Neural progenitor cell (in vitro differentiated cells): ENCODE data around the gene TUBB3. TPM values are rescaled to one million over a fixed set of nuclear protein-coding genes. Genes with fewer than 3 reads are reported as not detected.

Experiments
- DNase-seq: peaks from one replicate; pipeline ENCODE4 v3.0.0-alpha.2; 2016; ENCODE audit warnings: low spot score
- H2AFZ ChIP-seq: fragments of 200-600 bp; sonication (generic); replicated peaks from 2 replicates; pipeline ENCODE4 v1.6.1; 2016; ENCODE audit warnings: antibody characterized with exemption
- H3F3A ChIP-seq: fragments of 200-600 bp; sonication (generic); 2 replicates; pipeline ENCODE4 v1.6.1; 2016; ENCODE audit warnings: antibody characterized with exemption, low read depth
- H3K27ac ChIP-seq: fragments of 200-600 bp; sonication (generic); 2 replicates; pipeline ENCODE4 v1.5.1; 2016; ENCODE audit warnings: mild to moderate bottlenecking
- H3K27me3 ChIP-seq: fragments of 200-600 bp; sonication (generic); 2 replicates; pipeline ENCODE4 v1.6.1; 2016; ENCODE audit warnings: mild to moderate bottlenecking, moderate library complexity
- H3K36me3 ChIP-seq: fragments of 200-600 bp; sonication (generic); 2 replicates; pipeline ENCODE4 v1.5.1; 2016
- H3K4me1 ChIP-seq: fragments of 200-600 bp; sonication (generic); 2 replicates; pipeline ENCODE4 v1.6.1; 2016; ENCODE audit warnings: mixed run types
- H3K4me2 ChIP-seq: fragments of 200-600 bp; sonication (generic); 2 replicates; pipeline ENCODE4 v1.6.1; 2016
- H3K4me3 ChIP-seq: fragments of 200-600 bp; sonication (generic); 2 replicates; pipeline ENCODE4 v1.5.1; 2016
- H3K79me2 ChIP-seq: fragments of 200-600 bp; sonication (generic); 2 replicates; pipeline ENCODE4 v1.6.1; 2016; ENCODE audit warnings: low read depth
- H3K9ac ChIP-seq: fragments of 200-600 bp; sonication (generic); 2 replicates; pipeline ENCODE4 v1.6.1; 2016
- H3K9me3 ChIP-seq: fragments of 200-600 bp; sonication (generic); 2 replicates; pipeline ENCODE4 v1.5.1; 2016; ENCODE audit warnings: low read depth
- H4K20me1 ChIP-seq: fragments of 200-600 bp; sonication (generic); 2 replicates; pipeline ENCODE4 v1.6.1; 2016; ENCODE audit warnings: low read depth
- H3K27ac Mint-ChIP-seq: 3 replicates; pipeline ENCODE4 v1.8.0; 2021; ENCODE audit warnings: mixed read lengths
- H3K27me3 Mint-ChIP-seq: 2 replicates; pipeline ENCODE4 v1.8.0; 2022; ENCODE audit warnings: low read depth, mild to moderate bottlenecking, inconsistent platforms, moderate library complexity, mixed read lengths; ENCODE audit not compliant: insufficient read depth
- H3K36me3 Mint-ChIP-seq: 3 replicates; pipeline ENCODE4 v1.8.0; 2021; ENCODE audit warnings: mixed read lengths
- H3K4me1 Mint-ChIP-seq: 3 replicates; pipeline ENCODE4 v1.8.0; 2021; ENCODE audit warnings: mixed read lengths
- H3K4me3 Mint-ChIP-seq: 3 replicates; pipeline ENCODE4 v1.8.0; 2021; ENCODE audit warnings: mild to moderate bottlenecking, moderate library complexity, mixed read lengths
- H3K9me3 Mint-ChIP-seq: 3 replicates; pipeline ENCODE4 v1.8.0; 2020; ENCODE audit warnings: mixed read lengths
- EZH2 ChIP-seq: fragments of 200-600 bp; sonication (generic); IDR thresholded peaks from 2 replicates; pipeline ENCODE4 v1.6.1; 2017; ENCODE audit warnings: antibody characterized with exemption, mild to moderate bottlenecking, moderate library complexity
- EZH2phosphoT487 ChIP-seq: fragments of 200-600 bp; sonication (generic); IDR thresholded peaks from 2 replicates; pipeline ENCODE4 v1.6.1; 2017; ENCODE audit warnings: antibody characterized with exemption
- total RNA-seq: library from RNA; depleted of rRNA; stranded (reverse); fragments of >200 nt; gene quantifications from 2 replicates; pipeline ENCODE4 v1.2.3, GENCODE V29; 2015; ENCODE audit warnings: low replicate concordance
- TF ChIP-seq, protein P1 (sequence below): fragments of 200-600 bp; sonication (generic); IDR thresholded peaks from 2 replicates; pipeline ENCODE4 v1.5.1; 2017; ENCODE audit warnings: antibody characterized with exemption, mild to moderate bottlenecking

Gene TUBB3
- total RNA-seq, 1 donor from 2014 or later, result 41.4 TPM

DNA sequence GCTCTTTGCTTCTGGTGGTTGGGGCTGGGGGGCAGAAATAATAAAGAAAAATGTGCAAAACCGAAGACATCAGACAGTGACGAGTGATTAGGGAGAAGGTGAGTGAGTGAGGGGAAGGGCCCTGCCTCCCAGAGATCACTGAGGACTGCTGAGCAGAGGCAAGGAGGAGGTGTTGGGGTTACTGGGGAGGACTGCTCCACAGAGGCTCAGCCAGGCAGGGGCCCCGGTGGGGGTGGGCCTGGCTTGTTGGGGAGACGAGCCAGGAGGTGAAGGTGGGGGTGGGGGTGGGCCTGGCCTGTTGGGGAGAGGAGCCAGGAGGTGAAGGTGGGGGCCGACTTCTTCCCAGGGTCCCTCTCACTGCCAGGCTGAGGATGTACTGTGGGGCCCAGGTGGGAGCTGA, 23.4 kb downstream of the TUBB3 start:
- no peak for TF ChIP-seq EZH2phosphoT487
- TF ChIP-seq EZH2, result no peak
- TF ChIP-seq, protein P1, sequence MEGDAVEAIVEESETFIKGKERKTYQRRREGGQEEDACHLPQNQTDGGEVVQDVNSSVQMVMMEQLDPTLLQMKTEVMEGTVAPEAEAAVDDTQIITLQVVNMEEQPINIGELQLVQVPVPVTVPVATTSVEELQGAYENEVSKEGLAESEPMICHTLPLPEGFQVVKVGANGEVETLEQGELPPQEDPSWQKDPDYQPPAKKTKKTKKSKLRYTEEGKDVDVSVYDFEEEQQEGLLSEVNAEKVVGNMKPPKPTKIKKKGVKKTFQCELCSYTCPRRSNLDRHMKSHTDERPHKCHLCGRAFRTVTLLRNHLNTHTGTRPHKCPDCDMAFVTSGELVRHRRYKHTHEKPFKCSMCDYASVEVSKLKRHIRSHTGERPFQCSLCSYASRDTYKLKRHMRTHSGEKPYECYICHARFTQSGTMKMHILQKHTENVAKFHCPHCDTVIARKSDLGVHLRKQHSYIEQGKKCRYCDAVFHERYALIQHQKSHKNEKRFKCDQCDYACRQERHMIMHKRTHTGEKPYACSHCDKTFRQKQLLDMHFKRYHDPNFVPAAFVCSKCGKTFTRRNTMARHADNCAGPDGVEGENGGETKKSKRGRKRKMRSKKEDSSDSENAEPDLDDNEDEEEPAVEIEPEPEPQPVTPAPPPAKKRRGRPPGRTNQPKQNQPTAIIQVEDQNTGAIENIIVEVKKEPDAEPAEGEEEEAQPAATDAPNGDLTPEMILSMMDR, result no peak
- Histone ChIP-seq H3K79me2 (peaks cover 4% of the 10 kb centered on the region), H3K27me3 (peaks cover 43% of the 10 kb centered on the region), H3K9ac (no peak overlapping the region), H3K36me3 (no peaks in the 10 kb centered on the region), H3K9me3 (no peaks in the 10 kb centered on the region), H3F3A (peaks cover 16% of the 10 kb centered on the region), H4K20me1 (peaks cover 21% of the 10 kb centered on the region), H2AFZ (no peak overlapping the region), H3K4me1 (peaks cover 5% of the 10 kb centered on the region), H3K4me3 (no peak overlapping the region), H3K27ac (no peak overlapping the region), H3K4me2 (no peak overlapping the region)
- no peaks in the 10 kb centered on the region for H3K9me3 Mint-ChIP-seq
- no peak for DNase-seq
- H3K27ac Mint-ChIP-seq, result no peak overlapping the region
- H3K4me3 Mint-ChIP-seq, result peak overlapping the region; percentile 69
- peaks cover 19% of the 10 kb centered on the region for H3K27me3 Mint-ChIP-seq
- H3K36me3 Mint-ChIP-seq, result no peaks in the 10 kb centered on the region
- peaks cover 10% of the 10 kb centered on the region for H3K4me1 Mint-ChIP-seq

DNA sequence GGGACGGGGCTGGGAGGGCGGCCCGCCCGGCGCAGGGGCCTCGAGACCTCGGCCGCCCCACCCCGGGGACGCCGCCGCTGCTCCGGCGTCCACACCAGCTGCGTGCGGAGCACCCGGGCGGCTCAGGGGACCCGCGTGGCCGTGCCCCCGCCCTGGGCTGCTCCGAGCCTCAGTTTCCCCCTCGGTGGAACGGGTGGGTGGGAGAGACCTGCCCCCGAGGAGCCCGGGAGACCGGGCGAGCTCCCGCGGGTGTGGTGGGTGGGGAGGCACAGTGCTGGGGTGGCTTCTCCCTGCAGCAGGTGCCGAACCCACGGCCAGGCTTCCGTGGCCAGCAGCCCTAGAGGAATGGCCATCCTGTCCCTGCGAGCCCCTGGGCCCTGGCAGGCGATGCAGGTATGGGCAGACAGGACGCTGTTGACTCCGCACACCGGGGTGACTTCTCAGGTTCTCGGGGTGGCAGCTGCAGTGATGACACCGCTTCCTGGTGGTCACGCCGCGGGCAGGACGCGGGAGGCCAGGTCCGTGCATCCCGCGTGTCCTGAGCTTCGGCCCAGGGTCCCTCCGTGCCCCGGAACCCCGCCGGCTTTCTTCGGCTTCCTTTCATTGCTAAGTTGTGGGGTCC, 26.1 kb downstream of the TUBB3 start:
- no peak overlapping the region for H3K27ac ChIP-seq

DNA sequence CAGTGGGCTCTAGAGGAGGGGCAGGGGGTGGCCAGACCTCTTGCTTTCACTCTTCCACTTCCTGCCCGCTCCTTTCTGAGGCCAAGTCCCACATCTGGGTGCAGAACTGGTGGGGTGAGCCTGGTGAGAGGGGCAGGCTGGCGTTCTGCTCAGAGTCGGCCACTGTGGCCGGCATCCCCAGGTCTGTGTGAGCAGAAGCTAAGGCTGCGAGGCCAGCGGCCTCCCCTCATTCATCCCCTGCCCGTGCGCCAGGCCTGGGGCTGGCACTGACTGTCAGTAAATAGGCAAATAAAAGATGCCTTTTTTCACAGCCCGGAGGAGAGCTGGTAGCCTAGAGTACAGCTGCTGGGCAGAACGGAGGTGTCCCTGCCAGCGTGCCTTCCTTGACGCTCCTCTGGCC, 26.6 kb downstream of the TUBB3 start:
- H3K9ac ChIP-seq, result no peak overlapping the region
- Mint-ChIP-seq H3K4me3 (peak overlapping the region; percentile 86), H3K36me3 (no peaks in the 10 kb centered on the region), H3K27me3 (peaks cover 20% of the 10 kb centered on the region), H3K9me3 (no peaks in the 10 kb centered on the region), H3K4me1 (peaks cover 12% of the 10 kb centered on the region), H3K27ac (no peak overlapping the region)
- no peak for DNase-seq
- no peak overlapping the region for H3K27ac ChIP-seq
- peaks cover 4% of the 10 kb centered on the region for H3K79me2 ChIP-seq
- H3K4me3 ChIP-seq, result peak overlapping the region; percentile 77
- no peaks in the 10 kb centered on the region for H3K36me3 ChIP-seq
- no peak for TF ChIP-seq EZH2
- TF ChIP-seq, protein P1, result no peak
- TF ChIP-seq EZH2phosphoT487, result no peak
- no peak overlapping the region for H2AFZ ChIP-seq
- peak overlapping the region; percentile 99 for H3K4me2 ChIP-seq
- peaks cover 27% of the 10 kb centered on the region for H4K20me1 ChIP-seq
- peaks cover 16% of the 10 kb centered on the region for H3F3A ChIP-seq
- H3K27me3 ChIP-seq, result peaks cover 43% of the 10 kb centered on the region
- no peaks in the 10 kb centered on the region for H3K9me3 ChIP-seq
- peaks cover 5% of the 10 kb centered on the region for H3K4me1 ChIP-seq

More for the DNA sequence above, 26.1 kb downstream of the TUBB3 start:
- TF ChIP-seq, protein P1, result no peak
- TF ChIP-seq EZH2 (no peak), EZH2phosphoT487 (peak; percentile 5)
- Mint-ChIP-seq H3K9me3 (no peaks in the 10 kb centered on the region), H3K36me3 (no peaks in the 10 kb centered on the region), H3K4me3 (peak overlapping the region; percentile 86), H3K4me1 (peaks cover 12% of the 10 kb centered on the region), H3K27me3 (peaks cover 20% of the 10 kb centered on the region), H3K27ac (no peak overlapping the region)
- Histone ChIP-seq H3K36me3 (no peaks in the 10 kb centered on the region), H3K4me3 (peak overlapping the region; percentile 77), H3K9me3 (no peaks in the 10 kb centered on the region), H3K9ac (no peak overlapping the region), H4K20me1 (peaks cover 27% of the 10 kb centered on the region), H3F3A (peaks cover 16% of the 10 kb centered on the region), H2AFZ (no peak overlapping the region), H3K4me1 (peaks cover 5% of the 10 kb centered on the region), H3K79me2 (peaks cover 4% of the 10 kb centered on the region), H3K27me3 (peaks cover 43% of the 10 kb centered on the region), H3K4me2 (peak overlapping the region; percentile 99)
- no peak for DNase-seq
